GM18907 (cell line): ENCODE data around the gene TRAF7.

Experiments
- ATAC-seq: cut with Tn5 transposase; IDR thresholded peaks from one replicate; pipeline ENCODE4 v1.9.1; 2021; ENCODE audit warnings: mild to moderate bottlenecking, moderate library complexity; ENCODE audit not compliant: unreplicated experiment

Gene TRAF7

DNA sequence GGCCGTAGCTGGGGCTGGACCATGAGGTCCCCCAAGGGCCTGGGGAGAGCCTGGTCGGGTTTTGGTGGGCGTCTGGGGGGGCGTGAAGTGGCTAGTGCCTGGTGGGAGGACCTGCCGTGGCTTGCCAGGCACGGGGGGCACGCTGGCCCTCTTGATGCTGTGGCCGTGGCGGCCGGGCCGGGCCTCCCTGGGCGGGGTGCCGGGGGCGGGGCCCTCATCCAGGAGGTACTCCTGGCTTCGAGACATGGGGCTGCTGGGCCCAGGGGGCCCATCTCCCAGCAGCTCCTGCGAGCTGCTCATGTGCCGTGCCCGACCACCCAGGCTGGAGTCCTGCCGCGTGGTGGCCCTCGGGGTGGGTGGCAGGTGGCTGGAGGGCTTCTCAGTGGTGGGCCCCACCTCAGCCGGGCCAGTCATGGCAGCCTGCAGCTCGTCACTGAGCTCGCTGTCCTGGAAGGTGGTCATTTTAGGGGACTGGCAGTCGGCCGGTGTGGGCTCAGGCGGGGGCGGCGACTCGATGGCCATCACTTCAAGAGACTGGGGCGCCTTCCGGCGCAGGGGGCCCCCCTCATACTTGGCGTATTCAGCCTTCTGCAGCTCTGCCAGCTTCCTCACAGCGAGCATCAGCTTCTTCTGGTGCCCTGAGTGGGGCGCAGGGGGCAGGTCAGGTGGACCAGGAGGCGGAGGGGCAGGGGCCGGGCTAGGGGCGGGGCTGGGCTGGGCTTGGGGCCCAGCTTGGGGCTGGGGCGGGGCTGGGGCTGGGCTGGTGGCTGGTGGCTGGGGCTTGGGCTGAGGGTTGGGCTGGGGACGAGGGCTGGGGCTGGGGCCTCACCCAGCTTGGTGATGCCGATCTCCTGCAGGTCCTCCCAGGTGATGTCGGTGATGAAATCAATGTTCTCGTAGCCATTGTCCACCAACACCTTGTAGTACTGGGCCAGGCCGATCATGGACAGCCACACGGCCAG lies 25.7 kb downstream of the TRAF7 start:
- no peak for ATAC-seq

DNA sequence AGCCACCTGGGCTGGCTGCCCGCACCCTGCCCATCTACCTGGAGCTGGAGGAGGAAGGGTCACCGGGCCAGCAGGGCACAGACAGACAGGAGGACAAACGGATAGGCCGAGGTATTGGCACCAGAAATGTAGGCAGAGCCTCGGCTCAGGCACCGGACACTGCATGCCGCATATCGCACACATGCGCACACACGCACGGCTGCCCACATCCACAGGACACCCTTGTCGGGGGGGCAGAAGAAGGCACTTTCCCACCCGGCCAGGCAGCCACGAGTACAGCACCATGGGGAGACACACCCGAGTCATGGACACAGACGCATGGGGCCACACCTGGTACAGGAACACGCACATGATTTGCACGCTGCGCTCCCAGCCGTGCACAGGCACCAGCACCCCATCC lies 26.4 kb downstream of the TRAF7 start:
- ATAC-seq, result no peak

DNA sequence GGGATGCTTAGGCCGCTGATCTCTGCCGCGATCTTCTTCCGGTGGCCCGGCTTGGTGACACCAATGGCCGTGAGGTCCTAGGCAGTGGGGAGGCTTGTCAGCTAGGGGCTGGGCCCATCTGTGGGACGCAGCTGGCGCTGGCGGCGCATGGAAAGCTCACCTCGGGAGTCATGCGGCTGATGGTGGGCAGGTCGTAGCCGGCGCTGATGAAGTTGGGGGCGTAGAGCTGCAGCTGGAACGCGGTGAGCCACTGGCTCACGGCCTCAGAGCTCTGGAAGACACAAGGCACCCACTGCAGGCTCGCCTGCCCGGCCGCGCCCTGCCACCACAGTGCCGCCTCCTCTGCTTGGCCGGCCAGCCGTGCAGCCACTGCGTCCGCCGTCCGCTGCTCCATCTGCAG lies 28.1 kb downstream of the TRAF7 start:
- ATAC-seq, result no peak

DNA sequence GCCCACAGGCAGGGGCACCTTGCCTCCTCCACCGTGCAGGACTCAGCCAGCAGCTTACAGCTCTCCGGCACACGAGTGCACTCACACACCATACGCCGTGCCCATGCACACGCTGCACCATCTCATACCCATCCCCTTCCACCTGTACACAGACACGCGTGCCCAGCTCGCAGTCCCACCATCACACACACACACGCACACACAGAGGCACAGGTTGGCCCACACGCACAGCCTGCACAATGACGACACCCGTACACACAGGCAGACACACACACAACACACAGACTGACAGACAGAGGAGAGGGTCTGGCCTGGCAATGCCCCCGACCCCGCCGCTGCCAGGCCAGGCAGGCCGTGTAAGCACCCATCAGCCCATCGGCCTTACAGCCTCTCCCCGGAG lies 28.8 kb downstream of the TRAF7 start:
- ATAC-seq, result no peak

DNA sequence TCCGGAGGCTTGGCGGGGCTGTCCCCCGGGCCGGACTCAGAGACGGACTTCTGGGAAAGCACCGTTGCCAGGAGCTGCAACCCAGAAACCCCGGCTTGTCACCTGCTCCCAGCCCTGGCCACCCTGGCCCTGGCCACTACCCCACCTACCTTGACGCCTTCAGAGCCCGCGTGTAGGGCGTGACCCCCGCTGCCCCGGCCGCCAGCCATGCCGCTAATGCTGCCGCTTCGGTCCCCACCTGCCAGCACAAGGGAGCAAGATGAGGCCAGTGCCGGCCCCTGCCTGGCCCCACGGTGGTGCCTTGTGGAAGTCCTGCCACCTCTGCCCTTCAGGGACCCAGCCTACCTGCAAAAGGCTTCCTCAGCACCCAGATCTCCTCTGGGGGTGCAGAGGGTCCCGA lies 29.4 kb downstream of the TRAF7 start:
- no peak for ATAC-seq

DNA sequence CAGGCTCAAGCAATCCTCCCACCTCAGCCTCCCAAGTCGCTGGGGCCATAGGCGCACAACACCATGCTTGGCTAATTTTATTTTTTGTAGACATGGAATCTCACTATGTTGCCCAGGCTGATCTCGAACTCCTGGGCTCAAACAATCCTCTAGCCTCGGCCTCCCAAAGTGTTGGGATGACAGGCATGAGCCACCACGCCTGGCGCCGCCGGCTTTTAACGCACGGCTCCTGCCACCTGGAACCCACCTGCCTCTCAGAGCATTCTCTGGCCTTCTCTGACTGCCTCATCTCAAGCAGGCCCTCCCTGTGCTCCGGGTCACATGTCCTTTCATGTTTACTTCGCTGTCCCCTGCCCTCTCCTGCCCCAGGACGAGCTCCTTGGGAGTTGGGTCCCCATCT lies 30.5 kb downstream of the TRAF7 start:
- no peak for ATAC-seq

DNA sequence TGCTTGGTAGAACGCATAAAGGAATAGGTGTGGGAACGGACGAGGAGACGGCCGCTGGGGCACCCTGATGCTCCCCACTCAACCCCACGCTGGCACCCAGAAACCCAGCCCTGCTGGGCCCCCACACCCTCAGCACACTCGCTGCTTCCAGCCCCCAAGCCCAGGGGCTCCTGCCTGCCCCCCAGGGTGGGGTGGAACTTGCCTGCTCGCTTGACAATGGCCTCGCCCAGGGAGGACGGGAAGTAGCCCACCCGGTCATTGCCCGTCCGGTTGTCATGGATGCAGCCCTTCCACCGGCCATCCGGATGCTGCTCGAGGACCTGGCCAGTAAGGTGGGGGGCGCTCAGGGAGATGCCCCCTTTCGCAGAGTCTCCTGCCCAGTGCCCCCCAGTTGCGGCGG lies 30.9 kb downstream of the TRAF7 start:
- ATAC-seq, result no peak

DNA sequence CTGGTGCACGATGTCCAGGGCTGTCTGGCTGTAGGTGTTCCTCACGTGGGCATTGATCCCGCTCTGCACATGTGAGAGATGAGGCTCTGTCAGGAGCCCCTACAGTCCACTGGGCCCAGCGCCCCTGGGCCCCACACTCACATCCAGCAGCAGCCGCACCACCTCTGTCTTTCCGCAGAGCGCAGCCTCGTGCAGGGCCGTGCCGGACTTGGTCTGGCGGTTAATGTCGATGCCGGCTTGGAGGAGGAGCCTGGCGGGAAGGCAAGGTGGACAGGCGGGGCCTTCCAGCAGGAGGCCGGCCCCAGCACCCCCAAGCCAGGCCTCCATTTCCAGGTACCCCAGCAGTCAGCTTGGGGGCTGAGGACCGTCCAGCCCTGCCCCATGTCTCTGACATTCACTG lies 31.6 kb downstream of the TRAF7 start:
- no peak for ATAC-seq

DNA sequence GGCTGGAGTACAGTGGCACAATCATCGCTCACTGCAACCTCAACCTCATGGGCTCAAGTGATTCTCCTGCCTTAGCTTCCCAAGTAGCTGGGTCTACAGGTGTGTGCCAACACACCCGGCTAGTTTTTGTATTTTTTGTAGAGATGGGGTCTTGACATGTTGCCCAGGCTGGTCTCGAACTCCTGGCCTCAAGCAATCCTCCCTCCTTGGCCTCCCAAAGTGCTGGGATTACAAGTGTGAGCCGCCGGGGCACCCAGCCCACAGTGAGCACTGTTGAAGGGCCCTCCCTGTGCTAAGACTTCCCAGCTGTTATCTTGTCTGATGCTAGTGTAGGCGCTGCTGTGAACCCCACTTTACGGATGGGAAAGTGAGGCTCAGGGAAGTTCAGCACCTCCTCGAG lies 32.8 kb downstream of the TRAF7 start:
- ATAC-seq, result no peak

DNA sequence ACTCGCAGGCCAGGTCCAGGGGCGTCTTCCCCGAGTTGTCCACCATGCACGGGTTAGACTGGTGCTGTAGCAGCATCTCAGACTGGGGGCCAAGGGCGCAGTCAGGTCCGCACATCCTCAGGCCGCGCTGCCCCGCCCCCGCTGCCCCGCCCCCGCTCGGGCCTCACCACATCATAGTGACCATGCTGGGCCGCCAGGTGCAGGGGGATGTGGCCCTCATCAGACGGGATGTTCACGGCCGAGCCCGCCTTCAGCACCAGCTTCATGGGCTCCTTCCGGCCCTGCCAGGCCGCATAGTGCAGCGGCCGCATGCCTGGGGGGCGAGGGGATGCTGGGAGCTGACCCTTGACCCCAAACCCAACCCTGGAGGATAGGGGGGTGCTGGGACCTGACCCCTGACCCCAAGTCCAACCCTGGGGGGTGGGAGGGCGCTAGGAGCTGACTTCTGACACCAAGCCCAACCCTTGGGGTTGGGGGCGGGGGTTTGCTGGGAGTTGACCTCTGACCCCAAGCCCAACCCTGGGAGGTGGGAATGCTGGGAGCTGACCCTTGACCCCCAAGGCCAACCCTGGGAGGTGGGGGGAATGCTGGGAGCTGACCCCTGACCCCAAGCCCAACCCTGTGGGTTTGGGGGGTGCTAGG lies 33.8 kb downstream of the TRAF7 start:
- ATAC-seq, result no peak

DNA sequence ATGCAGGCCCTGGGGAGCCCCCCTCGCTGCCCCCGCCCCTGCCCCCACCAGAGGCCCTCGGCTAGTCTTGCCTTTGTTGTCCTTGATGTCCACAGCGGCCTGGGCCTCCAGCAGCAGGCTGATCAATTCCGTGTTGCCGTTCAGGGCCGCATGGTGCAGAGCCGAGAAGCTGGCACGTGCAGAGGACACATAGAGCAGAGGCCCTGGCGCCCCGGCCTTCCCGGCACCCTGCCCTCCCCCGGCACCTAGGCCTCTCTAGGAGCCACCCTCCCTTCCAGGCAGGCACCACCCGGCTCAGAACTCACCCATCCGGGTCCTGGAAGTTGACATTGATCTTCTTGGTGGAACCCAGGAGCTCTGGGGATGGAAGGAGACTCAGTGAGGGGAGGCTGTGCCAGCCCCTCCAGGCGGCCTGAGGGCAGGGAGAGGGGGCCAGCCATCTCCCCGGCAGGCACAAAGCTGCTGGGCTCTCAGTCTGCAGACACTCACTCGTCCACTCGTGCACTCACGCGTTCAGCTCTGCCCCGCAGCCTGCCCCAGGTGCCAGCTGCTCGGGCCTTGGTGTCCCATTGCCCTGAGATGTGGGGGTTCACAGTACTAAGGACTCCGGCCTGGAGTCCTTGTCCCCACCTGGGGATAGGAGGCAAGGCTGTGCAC lies 34.5 kb downstream of the TRAF7 start:
- no peak for ATAC-seq

DNA sequence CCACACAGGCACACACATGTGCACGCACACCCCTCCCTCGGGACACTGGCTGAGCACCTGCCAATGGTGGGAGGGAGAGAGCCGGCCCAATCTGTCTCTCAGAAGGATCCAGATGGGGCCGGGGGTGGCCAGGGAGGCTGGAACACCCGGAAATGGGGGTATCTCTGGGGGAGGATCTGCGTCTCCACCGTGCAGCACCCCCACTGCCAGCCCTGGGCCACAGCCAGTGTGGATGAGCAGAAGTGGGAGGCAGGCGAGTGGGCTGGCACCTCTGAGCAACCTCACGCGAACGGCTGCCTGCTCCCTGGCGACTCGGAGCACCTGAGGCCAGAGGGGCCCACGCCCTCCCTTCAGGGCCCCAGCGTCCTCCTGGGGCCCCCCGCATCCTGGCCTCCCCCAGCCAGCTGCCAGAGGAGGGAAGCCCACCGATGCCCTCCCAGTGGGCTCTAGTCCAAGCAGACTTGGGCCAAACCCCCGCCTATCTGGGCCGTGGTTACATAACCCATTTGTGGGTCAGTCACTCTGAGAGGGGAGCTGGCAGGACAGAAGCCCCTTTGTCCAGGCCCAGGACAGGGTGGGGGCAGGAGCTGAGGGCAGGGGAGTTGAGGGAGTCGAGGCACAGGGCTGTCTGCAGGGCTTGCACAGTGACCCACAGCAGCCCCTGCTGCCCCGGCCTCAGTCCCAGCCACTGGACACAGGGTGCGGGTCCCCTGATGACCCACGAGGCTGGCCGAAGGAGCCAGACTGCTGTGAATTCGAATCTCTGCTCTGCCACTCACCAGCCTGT lies 35.3 kb downstream of the TRAF7 start:
- ATAC-seq, result no peak

DNA sequence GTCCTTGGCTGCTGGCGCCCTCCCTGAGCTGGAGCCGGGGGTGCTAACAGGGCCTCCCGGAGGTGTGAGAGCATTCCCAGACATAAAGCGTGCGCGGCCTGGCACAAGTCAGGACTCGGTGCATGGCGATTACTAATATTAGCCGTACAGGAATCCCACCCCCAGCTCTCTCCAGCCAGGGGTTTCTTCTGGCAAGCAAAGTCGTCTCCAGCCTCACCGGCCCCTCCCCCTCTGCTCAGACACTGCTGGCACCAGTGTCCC lies 35.8 kb downstream of the TRAF7 start:
- no peak for ATAC-seq

DNA sequence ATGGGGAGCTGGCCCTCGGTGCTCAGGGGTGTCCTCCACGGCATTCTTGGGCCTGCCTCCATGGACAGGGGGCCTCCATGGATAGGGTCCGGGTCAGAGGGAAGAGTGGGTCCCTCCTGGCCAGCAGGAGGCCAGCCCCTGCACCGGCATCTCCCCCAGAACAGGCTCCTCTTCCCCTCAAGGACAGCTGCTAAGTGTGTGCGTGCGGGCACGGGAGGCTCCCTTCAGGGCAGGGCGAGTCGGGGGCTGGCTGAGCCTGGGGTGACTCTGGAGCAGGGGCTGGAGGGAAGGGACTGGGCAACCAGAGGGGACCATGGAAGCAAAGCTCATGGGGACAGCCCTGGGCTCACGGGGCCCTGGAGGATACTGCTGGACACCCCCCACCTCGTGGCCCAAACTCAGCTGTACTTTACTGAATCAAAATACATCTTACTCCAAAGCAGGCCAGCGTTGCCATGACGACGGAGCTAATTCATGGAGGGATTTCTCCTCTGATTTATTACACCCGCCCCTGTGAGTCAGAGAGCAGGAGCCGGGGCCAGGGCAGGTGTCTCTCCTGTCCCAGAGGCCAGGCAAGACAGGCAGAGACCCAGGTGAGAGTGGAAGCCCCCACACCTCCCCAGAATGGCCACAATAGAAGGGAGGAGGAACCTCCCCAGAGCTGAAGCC lies 38.7 kb downstream of the TRAF7 start:
- no peak for ATAC-seq

DNA sequence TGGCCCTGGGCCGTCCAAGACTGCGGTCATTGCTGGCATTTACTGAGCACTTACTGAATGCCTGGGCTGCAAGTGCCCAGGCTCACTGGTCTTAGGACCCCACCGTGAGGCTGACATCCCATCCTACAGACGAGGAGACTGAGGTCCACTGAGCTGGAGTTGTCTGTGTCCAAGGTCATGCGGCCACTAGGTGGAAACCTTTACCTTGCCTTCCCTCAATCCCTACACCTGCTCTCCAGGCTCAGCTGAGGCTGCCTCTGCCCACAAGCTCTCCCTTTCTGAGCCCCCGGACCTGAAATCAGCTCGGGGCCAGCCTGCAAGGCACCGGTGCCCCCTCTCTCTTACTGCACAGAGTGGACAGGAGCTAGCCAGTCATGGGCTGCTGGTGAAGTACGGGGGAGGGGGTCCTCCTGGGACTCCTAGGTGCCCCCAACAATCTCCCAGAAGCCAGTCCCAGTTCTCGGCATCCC lies 39.3 kb downstream of the TRAF7 start:
- ATAC-seq, result no peak

DNA sequence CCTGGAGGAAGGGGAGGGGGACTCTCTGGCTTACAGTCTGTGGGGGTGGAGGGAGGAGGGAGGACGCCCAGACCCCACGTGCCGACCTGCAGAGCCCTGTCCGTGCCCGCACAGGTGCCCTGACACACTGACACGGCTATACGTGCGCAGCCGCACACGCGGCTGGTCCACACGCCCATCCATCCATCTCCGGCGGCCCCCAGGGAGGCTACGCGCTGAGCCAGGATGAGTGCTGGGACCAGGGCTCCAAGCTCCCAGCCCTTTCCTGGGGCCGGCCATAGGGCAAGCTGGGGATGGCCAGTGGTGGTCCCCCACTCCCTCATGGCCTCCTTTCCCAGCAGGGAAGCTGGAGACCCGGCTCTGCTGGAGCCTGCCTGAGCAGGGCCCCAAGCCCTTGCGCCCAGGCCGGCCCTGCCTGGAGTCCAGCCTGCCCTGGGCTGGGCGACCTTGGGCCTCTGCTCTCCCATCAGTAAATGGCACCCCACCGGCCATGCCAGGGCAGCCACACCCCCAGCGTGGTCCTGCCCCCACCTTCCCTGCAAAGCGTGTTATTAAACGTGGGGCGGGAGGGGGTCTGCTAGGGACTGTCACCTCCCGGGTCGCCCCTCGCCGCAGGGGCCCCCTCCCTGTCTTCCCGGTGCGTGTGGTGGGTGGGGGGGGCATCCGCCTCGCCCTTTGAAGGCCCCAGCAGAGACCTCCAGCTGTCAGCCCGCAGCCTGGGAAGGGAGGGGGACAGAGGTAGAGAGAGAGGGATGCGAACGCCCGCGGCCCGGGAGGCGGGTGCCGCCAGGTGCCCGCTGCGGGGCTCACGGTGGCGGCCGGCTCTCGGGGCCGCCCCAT lies 40.0 kb downstream of the TRAF7 start:
- no peak for ATAC-seq

DNA sequence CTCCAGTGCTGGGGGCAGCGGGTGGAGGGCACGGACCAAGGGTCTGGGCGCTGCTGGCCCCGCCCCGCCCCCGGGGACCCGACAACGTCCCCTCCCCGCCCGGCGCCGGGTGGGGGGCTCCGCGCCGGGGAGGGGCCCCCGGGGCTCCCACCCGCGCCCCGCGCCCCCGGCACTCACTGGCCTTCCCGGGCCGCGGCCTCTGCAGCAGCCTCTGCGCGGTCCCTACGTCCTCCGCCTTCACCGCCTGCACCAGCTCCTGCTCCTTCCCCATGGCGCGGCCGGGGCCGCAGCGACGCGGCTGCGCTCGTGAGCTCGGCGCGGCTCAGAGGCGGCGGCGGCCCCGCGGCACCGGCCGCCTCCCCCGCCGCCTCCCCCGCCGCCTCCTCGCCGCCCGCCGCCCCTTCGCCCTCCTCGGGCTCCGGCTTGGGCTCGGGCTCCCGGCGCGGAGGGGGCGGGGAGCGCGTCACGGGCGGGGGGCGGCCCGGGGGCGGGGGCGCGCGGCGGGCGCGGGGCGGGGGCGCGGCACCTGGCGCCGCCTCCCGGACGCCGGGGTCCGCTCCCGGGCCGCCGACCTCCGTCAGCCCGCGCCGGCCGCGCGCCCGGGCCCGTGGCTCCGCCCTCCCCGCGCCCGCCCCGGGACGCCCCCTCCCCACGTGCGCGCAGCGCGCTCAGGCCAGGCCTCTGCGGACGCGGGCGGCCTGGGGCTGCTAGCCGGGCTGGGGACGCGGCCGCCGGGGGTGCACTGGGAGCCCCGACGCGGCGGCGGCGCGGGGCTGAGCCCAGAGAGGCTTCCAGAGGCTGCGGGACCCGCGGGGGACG lies 40.8 kb downstream of the TRAF7 start, which contains the start of gene CASKIN1:
Gene CASKIN1 (minus strand): TSS at position 444 of the 819 bp plus-strand sequence. CDS start 173 bp downstream, at position 271.
- ATAC-seq, result no peak

DNA sequence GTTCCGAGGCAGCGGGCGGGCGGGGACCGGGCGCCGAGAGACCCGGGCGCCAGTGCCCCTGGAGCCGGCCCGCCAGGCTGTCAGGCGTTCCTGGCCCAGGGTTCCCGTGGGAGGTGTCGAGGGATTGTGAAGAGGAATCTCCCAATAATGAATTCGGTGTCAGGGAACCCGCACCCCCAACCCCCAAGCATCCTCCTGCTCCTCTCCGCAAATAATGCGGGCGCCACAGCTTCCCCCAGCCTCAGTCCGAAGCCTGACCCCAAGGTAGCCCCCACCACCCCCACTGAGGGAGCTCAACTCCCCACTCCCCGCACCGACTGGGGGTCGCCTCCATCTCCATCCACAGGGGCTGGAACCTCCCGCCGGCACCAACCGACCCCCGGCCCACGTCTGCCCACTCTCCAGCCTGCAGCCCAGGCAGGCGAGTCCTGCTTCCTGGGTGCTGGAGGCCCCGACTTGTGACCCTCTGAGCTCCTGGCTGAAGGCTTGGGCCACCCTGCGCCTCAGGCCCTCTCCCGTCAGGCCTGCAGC lies 41.5 kb downstream of the TRAF7 start:
- no peak for ATAC-seq

DNA sequence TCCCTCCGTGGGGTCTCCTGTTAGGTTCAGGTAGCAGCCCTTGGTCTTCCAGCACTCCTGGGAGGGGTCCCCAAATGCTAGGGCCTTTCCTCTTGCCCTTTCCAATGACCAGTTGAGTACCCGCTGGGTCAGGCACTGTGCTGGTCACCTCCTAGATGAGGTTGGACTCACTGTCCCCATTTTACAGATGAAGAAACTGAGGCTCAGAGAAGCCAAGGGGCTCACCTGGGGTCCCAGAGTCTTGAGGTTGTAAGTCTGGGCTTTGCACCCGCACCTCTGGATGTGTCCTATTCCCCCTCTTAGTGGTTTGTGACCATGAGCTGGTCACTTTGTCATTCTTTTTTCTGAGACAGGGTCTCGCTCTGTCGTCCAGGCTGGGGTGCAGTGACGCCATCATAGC lies 42.2 kb downstream of the TRAF7 start:
- ATAC-seq, result no peak
